ENCODE data around the gene EGFR.

GRCh38 chr7:55060636-55061022, 41.8 kb downstream of the EGFR start:
- TF ChIP-seq CTCF (IDR thresholded peaks at IDR 0.05): no peak
- no peak for TF ChIP-seq POLR2A (IDR thresholded peaks at IDR 0.05; ENCODE audit: low read depth)
- TF ChIP-seq POLR2AphosphoS5 (IDR thresholded peaks at IDR 0.05): no peak
- TF ChIP-seq EP300 (IDR thresholded peaks at IDR 0.05): no peak

Data from esophagus muscularis mucosa (tissue), 4 donors.